SU-DHL-6 (cell line): ENCODE data around the gene PALLD.

Source experiments
- H2AFZ ChIP-seq: fragments of 200-600 bp; sonication (generic); 2 replicates; pipeline ENCODE4 v1.6.1; 2014; ENCODE audit warnings: low read depth, mild to moderate bottlenecking, moderate library complexity, mixed read lengths, antibody characterized with exemption, low read length; ENCODE audit not compliant: severe bottlenecking
- H3F3A ChIP-seq: fragments of 200-600 bp; shearing (Covaris generic); 2 replicates; pipeline ENCODE4 v1.6.0; 2016; ENCODE audit warnings: antibody characterized with exemption, mild to moderate bottlenecking; ENCODE audit not compliant: insufficient read depth
- H3K27ac ChIP-seq: fragments of 200-600 bp; sonication (generic); 2 replicates; pipeline ENCODE4 v1.5.1; 2016; ENCODE audit warnings: low read depth, mild to moderate bottlenecking, low read length, moderate library complexity, mixed read lengths
- H3K27me3 ChIP-seq: fragments of 200-600 bp; sonication (generic), shearing (Covaris generic); 2 replicates; pipeline ENCODE4 v1.6.0; 2014; ENCODE audit warnings: mild to moderate bottlenecking, low read length
- H3K36me3 ChIP-seq: fragments of 200-600 bp; sonication (generic); 2 replicates; pipeline ENCODE4 v1.6.1; 2014; ENCODE audit warnings: mild to moderate bottlenecking, low read length, mixed read lengths
- H3K4me2 ChIP-seq: fragments of 300-600, 200-600 bp; shearing (Covaris generic), sonication (generic); 2 replicates; pipeline ENCODE4 v1.6.0; 2014; ENCODE audit warnings: low read length, low read depth, mild to moderate bottlenecking; ENCODE audit not compliant: poor library complexity, severe bottlenecking
- H3K4me3 ChIP-seq: fragments of 200-600 bp; sonication (generic); 2 replicates; pipeline ENCODE4 v1.5.1; 2014; ENCODE audit warnings: antibody characterized with exemption, low read length, mild to moderate bottlenecking, mixed read lengths; ENCODE audit not compliant: insufficient read depth, poor library complexity, severe bottlenecking
- H3K79me2 ChIP-seq: fragments of 200-600 bp; sonication (generic); 2 replicates; pipeline ENCODE4 v1.6.1; 2014; ENCODE audit warnings: mild to moderate bottlenecking, low read length, moderate library complexity; ENCODE audit not compliant: insufficient read depth
- H3K9ac ChIP-seq: fragments of 200-600 bp; sonication (generic); 2 replicates; pipeline ENCODE4 v1.7.0; 2014; ENCODE audit warnings: mild to moderate bottlenecking, low read length
- H3K9me2 ChIP-seq: fragments of 200-600 bp; sonication (generic); replicated peaks from 2 replicates; pipeline ENCODE4 v1.6.1; 2014; ENCODE audit warnings: low read length; ENCODE audit not compliant: insufficient read depth
- H3K9me3 ChIP-seq: fragments of 200-600 bp; sonication (generic); 2 replicates; pipeline ENCODE4 v1.6.1; 2014; ENCODE audit warnings: low read length, mixed read lengths; ENCODE audit not compliant: insufficient read depth
- H4K20me1 ChIP-seq: fragments of 200-600 bp; sonication (generic); 2 replicates; pipeline ENCODE4 v1.6.1; 2014; ENCODE audit warnings: low read depth, mild to moderate bottlenecking, antibody characterized with exemption, low read length, moderate library complexity, mixed read lengths
- EZH2phosphoT487 ChIP-seq: fragments of 200-600 bp; sonication (generic), shearing (Covaris generic); conservative IDR thresholded peaks from 2 replicates; pipeline ENCODE4 v1.6.1; 2018; ENCODE audit warnings: mild to moderate bottlenecking, antibody characterized with exemption, low read length, moderate library complexity, mixed read lengths
- TF ChIP-seq, protein P1 (sequence below): fragments of 200-600 bp; sonication (generic); IDR thresholded peaks from one replicate; pipeline ENCODE4 v1.5.1; 2017; ENCODE audit warnings: antibody characterized with exemption, mild to moderate bottlenecking, low read length, moderate library complexity; ENCODE audit not compliant: insufficient read depth, poor library complexity, severe bottlenecking

Gene PALLD

GRCh38 chr4:168761066-168761465, 264.2 kb downstream of the PALLD start:
- Histone ChIP-seq H3K27me3 (no peaks in the 10 kb centered on the region), H3K79me2 (no peaks in the 10 kb centered on the region), H4K20me1 (no peaks in the 10 kb centered on the region), H3K36me3 (no peaks in the 10 kb centered on the region), H3K4me2 (no peak overlapping the region), H3F3A (no peaks in the 10 kb centered on the region), H2AFZ (no peak overlapping the region), H3K9me2 (no peaks in the 10 kb centered on the region), H3K4me3 (no peak overlapping the region), H3K9ac (no peak overlapping the region), H3K9me3 (no peaks in the 10 kb centered on the region), H3K27ac (no peak overlapping the region)
- TF ChIP-seq EZH2phosphoT487: no peak
- TF ChIP-seq, protein P1, sequence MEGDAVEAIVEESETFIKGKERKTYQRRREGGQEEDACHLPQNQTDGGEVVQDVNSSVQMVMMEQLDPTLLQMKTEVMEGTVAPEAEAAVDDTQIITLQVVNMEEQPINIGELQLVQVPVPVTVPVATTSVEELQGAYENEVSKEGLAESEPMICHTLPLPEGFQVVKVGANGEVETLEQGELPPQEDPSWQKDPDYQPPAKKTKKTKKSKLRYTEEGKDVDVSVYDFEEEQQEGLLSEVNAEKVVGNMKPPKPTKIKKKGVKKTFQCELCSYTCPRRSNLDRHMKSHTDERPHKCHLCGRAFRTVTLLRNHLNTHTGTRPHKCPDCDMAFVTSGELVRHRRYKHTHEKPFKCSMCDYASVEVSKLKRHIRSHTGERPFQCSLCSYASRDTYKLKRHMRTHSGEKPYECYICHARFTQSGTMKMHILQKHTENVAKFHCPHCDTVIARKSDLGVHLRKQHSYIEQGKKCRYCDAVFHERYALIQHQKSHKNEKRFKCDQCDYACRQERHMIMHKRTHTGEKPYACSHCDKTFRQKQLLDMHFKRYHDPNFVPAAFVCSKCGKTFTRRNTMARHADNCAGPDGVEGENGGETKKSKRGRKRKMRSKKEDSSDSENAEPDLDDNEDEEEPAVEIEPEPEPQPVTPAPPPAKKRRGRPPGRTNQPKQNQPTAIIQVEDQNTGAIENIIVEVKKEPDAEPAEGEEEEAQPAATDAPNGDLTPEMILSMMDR: no peak

GRCh38 chr4:168765322-168765721, 268.5 kb downstream of the PALLD start:
- Histone ChIP-seq H3K9me3 (no peaks in the 10 kb centered on the region), H3K36me3 (no peaks in the 10 kb centered on the region), H3K79me2 (no peaks in the 10 kb centered on the region), H3K9ac (no peak overlapping the region), H3K27ac (no peak overlapping the region), H3K4me2 (no peak overlapping the region), H2AFZ (no peak overlapping the region), H3K9me2 (no peaks in the 10 kb centered on the region), H4K20me1 (no peaks in the 10 kb centered on the region), H3F3A (no peaks in the 10 kb centered on the region), H3K27me3 (no peaks in the 10 kb centered on the region), H3K4me3 (no peak overlapping the region)
- TF ChIP-seq, protein P1: no peak
- TF ChIP-seq EZH2phosphoT487: no peak

GRCh38 chr4:168765726-168766125, 268.9 kb downstream of the PALLD start:
- Histone ChIP-seq H3F3A (no peaks in the 10 kb centered on the region), H3K27ac (no peak overlapping the region), H3K27me3 (no peaks in the 10 kb centered on the region), H3K4me3 (no peak overlapping the region), H3K79me2 (no peaks in the 10 kb centered on the region), H3K9me2 (no peaks in the 10 kb centered on the region), H4K20me1 (no peaks in the 10 kb centered on the region), H2AFZ (no peak overlapping the region), H3K9ac (no peak overlapping the region), H3K4me2 (no peak overlapping the region), H3K9me3 (no peaks in the 10 kb centered on the region), H3K36me3 (no peaks in the 10 kb centered on the region)
- TF ChIP-seq, protein P1: no peak
- TF ChIP-seq EZH2phosphoT487: no peak
